HL-60 (cell line): ENCODE results near the gene SETD3.

ENCODE experiments used
- DNase-seq, 2 experiments: peaks; one replicate each; pipeline ENCODE4 v3.0.0-alpha.2; 2010 to 2020; ENCODE audit warnings: low read depth in 1 of 2, low spot score in 1 of 2
- H3K27ac ChIP-seq: fragments of 250-450 bp; sonication (Bioruptor Pico); replicated peaks from 2 replicates; pipeline ENCODE4 v1.5.1; 2020; ENCODE audit warnings: mild to moderate bottlenecking, moderate library complexity
- H3K27me3 ChIP-seq: fragments of 250-450 bp; sonication (Bioruptor Pico); 2 replicates; pipeline ENCODE4 v1.5.1; 2021; ENCODE audit warnings: mild to moderate bottlenecking, moderate library complexity; ENCODE audit not compliant: insufficient read depth, poor library complexity, severe bottlenecking
- H3K4me3 ChIP-seq: replicated peaks from 2 replicates; pipeline ENCODE4 v1.5.1; 2011; ENCODE audit warnings: mild to moderate bottlenecking, control low read depth, low read length; ENCODE audit not compliant: insufficient read depth
- CTCF ChIP-seq: IDR thresholded peaks from one replicate; pipeline ENCODE4 v1.5.1; 2011; ENCODE audit warnings: low read length, control low read depth, inconsistent platforms; ENCODE audit not compliant: insufficient read depth
- GABPA ChIP-seq: IDR thresholded peaks from 2 replicates; pipeline ENCODE4 v1.6.1; 2012; ENCODE audit warnings: low read depth
- POLR2AphosphoS5 ChIP-seq: IDR thresholded peaks from 2 replicates; pipeline ENCODE4 v1.6.1; 2012; ENCODE audit warnings: low read depth
- REST ChIP-seq: IDR thresholded peaks from 2 replicates; pipeline ENCODE4 v1.6.1; 2012; ENCODE audit warnings: low read depth; ENCODE audit not compliant: insufficient replicate concordance
- SPI1 ChIP-seq: IDR thresholded peaks from 2 replicates; pipeline ENCODE4 v1.6.1; 2012; ENCODE audit warnings: low read depth, mild to moderate bottlenecking, borderline replicate concordance

SETD3 gene

GRCh38 chr14:99423434-99423833 is 57.2 kb downstream of the SETD3 start:
- Histone ChIP-seq H3K27me3 (no peaks in the 10 kb centered on the region), H3K4me3 (no peak overlapping the region), H3K27ac (no peak overlapping the region)
- no peak for DNase-seq
- TF ChIP-seq REST (no peak), CTCF (no peak), POLR2AphosphoS5 (no peak), GABPA (no peak), SPI1 (no peak)

- Histone ChIP-seq H3K27ac (no peak overlapping the region), H3K4me3 (no peak overlapping the region), H3K27me3 (no peaks in the 10 kb centered on the region)
- no peak for DNase-seq
- TF ChIP-seq GABPA: no peak
- no peak for TF ChIP-seq CTCF
- TF ChIP-seq REST: no peak
- no peak for TF ChIP-seq SPI1
- no peak for TF ChIP-seq POLR2AphosphoS5
Observed at GRCh38 chr14:99422228-99423010, 58.2 kb downstream of the SETD3 start.

GRCh38 chr14:99420711-99421110 is 59.9 kb downstream of the SETD3 start:
- peak in 1 of 2 experiments; percentile 10 for DNase-seq
- H3K27me3 ChIP-seq: no peaks in the 10 kb centered on the region
- H3K4me3 ChIP-seq: no peak overlapping the region
- TF ChIP-seq SPI1: no peak
- no peak for TF ChIP-seq POLR2AphosphoS5
- no peak for TF ChIP-seq GABPA
- no peak for TF ChIP-seq REST
- TF ChIP-seq CTCF: no peak
- H3K27ac ChIP-seq: no peak overlapping the region
